HG02970 (cell line): ENCODE results near the gene DIABLO.

ENCODE experiments used
- ATAC-seq: cut with Tn5 transposase; IDR thresholded peaks from one replicate; pipeline ENCODE4 v1.9.1; 2021; ENCODE audit warnings: mild to moderate bottlenecking, moderate library complexity, moderate number of reproducible peaks; ENCODE audit not compliant: unreplicated experiment, low FRiP score

DIABLO gene

DNA sequence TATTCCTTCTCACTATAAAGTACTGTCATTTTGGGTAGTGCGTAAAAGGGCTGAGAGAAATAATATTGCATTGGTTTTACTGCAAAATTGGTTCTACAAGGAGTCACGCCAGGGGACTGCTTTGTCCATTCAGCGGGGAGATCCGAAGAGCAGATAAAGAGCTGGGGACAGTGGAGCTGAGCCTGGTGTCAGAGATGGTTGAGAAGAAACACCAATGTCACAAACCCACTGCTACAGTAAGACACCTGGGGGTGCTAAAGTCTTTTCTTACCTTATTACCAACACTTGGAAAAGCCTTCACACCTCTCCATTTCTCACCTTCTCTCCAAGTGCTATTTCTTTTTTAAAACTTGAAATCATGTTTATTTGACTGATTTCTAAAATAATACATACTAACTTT is 66.0 kb downstream of the DIABLO start:
- no peak for ATAC-seq

DNA sequence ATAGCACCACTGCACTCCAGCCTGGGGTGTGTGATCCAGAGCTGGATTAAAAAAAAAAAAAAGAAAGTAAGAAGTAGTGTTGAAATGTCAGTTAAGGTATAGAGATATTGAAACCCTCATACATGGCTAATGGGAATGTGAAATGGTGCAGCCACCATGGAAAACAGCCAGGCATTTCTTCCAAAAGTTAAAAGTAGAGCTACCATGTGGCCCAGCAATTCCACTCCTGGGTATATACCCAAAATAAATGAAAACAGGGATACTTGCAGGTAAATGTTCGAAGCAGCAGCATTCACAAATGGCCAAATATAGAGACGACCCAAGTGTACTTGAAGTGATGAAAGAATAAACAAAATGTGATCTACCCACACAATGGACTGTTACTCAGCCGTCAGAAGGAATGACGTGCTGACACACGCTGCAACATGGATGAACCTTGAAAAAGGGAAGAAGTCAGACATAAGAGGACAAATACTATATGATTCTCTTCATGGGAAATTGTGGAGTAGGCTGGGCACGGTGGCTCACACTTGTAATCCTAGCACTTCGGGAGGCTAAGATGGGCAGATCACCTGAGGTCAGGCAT is 67.1 kb downstream of the DIABLO start:
- no peak for ATAC-seq
